ENCODE measurements around the gene STAT3.

- TF ChIP-seq CTCF (IDR thresholded peaks at IDR 0.05; ENCODE audit: poor library complexity) (no peak), EZH2phosphoT487 (IDR thresholded peaks at IDR 0.05; ENCODE audit: low read depth, severe bottlenecking, unreplicated experiment) (no peak), EZH2 (IDR thresholded peaks at IDR 0.05; ENCODE audit: borderline replicate concordance) (no peak)
These were observed 10.9 kb upstream of the STAT3 start for GRCh38 chr17:42399121-42399520.

Data from hepatocyte (in vitro differentiated cells).